Measurements from ENCODE around the gene CXorf58.

DNA sequence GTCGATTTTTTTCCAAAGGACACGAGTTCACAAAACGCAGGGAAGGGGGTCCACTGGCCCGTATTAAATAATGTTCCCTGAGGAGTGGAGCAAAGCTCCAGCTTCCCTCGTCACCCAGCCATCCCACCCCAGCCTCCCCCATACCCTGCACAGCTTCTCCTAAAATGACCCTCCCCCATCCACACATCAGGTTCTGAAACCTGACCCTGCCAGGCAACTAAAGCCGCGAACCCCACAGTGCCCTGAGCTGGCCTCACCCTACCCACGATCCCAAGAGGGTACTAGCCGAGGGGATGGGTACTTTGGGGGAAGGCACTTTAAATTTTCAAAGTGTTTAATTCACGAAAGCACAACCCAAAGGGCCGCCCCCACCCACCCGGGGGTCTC is 702 bp upstream of the CXorf58 start:
- TF ChIP-seq, protein P1, sequence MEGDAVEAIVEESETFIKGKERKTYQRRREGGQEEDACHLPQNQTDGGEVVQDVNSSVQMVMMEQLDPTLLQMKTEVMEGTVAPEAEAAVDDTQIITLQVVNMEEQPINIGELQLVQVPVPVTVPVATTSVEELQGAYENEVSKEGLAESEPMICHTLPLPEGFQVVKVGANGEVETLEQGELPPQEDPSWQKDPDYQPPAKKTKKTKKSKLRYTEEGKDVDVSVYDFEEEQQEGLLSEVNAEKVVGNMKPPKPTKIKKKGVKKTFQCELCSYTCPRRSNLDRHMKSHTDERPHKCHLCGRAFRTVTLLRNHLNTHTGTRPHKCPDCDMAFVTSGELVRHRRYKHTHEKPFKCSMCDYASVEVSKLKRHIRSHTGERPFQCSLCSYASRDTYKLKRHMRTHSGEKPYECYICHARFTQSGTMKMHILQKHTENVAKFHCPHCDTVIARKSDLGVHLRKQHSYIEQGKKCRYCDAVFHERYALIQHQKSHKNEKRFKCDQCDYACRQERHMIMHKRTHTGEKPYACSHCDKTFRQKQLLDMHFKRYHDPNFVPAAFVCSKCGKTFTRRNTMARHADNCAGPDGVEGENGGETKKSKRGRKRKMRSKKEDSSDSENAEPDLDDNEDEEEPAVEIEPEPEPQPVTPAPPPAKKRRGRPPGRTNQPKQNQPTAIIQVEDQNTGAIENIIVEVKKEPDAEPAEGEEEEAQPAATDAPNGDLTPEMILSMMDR (IDR thresholded peaks at IDR 0.05): no peak
- TF ChIP-seq ZFX (IDR thresholded peaks at IDR 0.05; ENCODE audit: borderline replicate concordance): no peak

Data from 22Rv1 (cell line).